GOT3 (cell line): ENCODE results near the gene SHTN1.

Source experiments
- DNase-seq: peaks from one replicate; lab custom pipeline; 2025; ENCODE audit warnings: mixed read lengths; lab: John Stamatoyannopoulos, UW

The SHTN1 gene

GRCh38 chr10:116984202-116984990, 20.6 kb downstream of the SHTN1 start:
- no peak for DNase-seq

DNA sequence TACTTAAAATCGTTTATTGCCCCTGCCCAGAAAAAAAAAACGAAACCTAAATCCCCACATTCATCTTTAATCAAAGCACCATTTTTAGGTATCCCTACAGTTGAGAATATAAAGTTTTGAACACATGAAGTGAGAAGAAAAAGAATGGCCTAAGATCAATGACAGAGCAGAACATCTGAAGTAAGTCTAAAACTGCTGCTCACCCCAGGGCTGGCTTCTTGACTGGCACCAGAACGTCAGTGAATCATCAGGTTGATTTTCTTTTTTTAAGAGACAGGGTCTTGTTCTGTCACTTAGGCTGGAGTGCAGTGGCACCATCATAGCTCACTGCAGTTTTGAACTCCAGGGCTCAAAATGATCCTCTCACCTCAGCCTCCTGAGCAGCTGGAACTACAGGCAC, 24.9 kb downstream of the SHTN1 start:
- DNase-seq: no peak

GRCh38 chr10:116978901-116979300, 26.1 kb downstream of the SHTN1 start:
- DNase-seq: no peak

DNA sequence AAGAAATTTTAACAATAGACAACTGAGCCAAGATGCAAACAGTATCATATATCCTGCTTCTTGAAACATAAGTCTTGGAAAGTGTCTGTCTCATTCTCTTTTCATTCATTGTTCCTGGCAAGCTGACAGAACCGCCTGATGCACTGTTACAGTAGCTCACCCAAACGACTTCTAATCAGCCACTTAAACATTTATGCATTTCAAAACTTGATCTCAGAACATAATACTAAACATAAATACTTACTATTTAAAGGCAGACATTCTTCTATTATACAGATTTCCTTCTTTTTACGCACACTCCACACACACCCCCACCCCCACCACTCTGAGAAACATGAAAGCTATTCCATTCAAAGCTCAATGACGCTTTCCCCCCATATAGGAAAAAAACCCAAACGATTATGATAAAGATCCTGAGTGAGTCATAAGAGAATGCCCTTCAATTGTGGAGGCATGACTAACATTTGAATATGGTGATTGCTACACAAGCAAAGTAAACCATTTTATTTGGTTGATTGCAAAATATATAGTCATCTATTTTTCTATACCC, 30.5 kb downstream of the SHTN1 start:
- DNase-seq: no peak

DNA sequence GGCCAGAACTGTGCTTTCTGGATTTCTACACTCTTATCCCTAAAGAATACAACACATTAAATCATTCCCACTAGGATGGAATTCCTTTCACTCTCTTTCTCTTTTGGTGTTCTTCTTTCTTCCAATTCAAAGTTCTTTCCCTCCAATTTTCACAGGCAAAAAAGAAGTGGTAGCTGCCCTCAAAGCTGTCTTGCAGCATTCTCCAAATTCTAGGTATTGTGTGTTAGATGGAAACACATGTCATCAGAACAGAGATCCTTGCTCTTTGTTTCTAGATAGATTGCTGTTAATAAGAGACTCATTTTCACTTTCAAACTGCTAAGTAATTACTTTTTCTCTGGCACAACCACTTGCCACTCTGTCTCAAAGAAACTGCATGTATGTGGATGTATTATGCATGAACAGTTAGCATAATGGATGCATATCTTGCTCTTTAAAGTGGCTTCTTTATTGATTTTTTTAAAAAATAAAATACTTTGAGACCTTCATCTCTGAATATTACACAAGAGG, 31.0 kb downstream of the SHTN1 start:
- no peak for DNase-seq

GRCh38 chr10:116973371-116973905, 31.5 kb downstream of the SHTN1 start:
- DNase-seq: no peak

DNA sequence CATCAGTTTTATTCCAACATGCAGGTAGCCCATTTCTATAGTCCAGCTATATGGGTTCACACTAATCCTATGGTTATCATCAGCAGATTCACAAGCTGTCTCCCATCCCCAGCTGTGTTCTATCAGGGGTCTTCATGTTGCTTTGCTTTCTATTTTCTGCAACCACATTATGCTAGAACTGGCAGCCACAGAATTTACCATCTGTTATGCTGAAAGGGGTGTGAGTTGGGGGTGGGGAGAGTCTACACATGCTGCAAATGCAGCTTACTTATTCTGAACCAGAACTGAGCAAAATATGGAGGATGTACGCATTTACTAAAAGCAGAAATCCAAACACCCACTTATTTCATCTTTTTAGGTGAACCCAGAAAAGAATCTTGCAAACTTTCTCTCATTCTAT, 32.9 kb downstream of the SHTN1 start:
- DNase-seq: no peak

GRCh38 chr10:116970050-116970449, 34.9 kb downstream of the SHTN1 start:
- no peak for DNase-seq

- no peak for DNase-seq
Observed at GRCh38 chr10:116968331-116968730, 36.7 kb downstream of the SHTN1 start.

GRCh38 chr10:116961406-116962251, 43.4 kb downstream of the SHTN1 start:
- no peak for DNase-seq

- no peak for DNase-seq
Observed at GRCh38 chr10:116960066-116960776, 44.8 kb downstream of the SHTN1 start.

DNA sequence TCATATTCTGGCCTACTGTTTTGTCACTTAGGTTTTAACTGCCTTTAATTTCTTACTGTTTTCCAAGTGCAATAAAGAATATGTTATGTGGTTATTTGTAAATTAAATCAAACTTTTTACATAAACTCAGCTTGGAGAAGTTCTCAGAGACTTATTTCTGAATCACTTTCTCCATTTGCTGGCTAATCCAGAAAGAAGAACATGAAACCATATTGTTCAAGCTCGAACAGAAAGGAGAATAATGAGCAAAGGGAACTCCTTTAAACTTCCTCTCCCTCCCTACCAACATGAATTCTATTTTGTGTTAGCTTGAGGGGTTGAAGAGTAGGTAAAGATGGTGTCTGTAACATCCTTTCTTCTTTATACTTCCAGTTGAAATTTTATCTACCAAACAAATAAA, 52.3 kb downstream of the SHTN1 start:
- no peak for DNase-seq

DNA sequence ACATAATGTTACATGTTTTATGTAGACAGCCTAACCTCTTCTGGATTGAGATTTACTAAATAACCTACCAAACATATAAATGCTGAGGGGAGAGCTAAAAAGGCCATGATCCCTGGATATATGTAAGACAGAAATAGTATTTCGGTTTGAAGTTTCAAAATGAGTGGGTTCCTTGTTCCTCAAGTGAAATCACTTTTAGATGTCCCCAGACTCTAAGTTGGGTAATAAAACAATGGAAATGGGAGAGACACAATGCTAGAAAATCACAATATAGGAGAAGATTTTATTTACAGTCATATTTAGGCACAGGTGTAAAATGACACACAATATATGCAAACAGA, 56.5 kb downstream of the SHTN1 start:
- DNase-seq: no peak

- DNase-seq: no peak
Observed at GRCh38 chr10:116947841-116948529, 57.0 kb downstream of the SHTN1 start.

GRCh38 chr10:116944911-116945310, 60.1 kb downstream of the SHTN1 start:
- no peak for DNase-seq

- DNase-seq: no peak
Observed at GRCh38 chr10:116931806-116932205, 73.2 kb downstream of the SHTN1 start.

DNA sequence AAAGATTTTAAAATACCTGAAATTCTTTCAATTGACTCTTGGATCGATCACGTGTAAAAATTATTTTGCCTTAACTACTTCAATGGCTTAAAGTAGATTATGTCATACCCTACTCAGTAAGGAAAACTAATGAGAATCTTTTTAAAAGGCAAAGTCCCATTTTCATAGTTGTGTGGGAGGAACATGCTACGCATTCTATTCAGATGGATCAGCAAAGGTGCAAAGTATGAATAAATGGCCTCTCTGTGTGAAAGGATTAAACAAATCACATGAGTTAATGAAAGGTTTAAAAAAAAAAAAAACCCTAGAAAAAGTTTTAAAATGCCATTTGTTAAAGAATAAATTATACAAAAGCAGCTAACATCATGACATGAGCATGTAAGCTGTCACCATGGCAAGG, 78.6 kb downstream of the SHTN1 start:
- DNase-seq: no peak

- DNase-seq: no peak
Observed at GRCh38 chr10:116925056-116925455, 79.9 kb downstream of the SHTN1 start.

DNA sequence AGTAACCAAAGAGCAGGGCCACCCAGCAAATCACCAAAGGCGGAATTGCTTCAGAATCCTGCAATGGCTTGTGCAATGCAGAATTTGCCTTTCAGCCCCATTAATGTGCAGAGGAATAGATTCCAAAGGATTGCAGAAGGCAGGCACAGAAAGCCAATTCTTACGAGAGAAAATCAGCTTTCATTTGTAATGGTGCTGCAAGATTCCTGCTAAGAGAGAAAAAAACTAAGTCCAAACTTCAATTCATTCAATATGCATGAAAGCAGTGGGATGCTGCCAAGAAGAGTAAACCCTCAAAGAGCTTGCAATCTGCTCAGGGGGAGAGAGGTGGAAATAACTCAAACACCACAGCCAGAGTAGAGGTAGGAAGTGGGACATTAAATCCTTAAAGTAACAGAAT, 85.3 kb downstream of the SHTN1 start:
- no peak for DNase-seq

- no peak for DNase-seq
Observed at GRCh38 chr10:116919164-116919563, 85.8 kb downstream of the SHTN1 start.

- no peak for DNase-seq
Observed at GRCh38 chr10:116918583-116918982, 86.4 kb downstream of the SHTN1 start.
